HL-60 (cell line): ENCODE measurements around the gene PTPRN2.

Experiments
- CTCF ChIP-seq: IDR thresholded peaks from one replicate; pipeline ENCODE4 v1.5.1; 2011; ENCODE audit warnings: low read length, control low read depth, inconsistent platforms; ENCODE audit not compliant: insufficient read depth
- POLR2AphosphoS5 ChIP-seq: IDR thresholded peaks from 2 replicates; pipeline ENCODE4 v1.6.1; 2012; ENCODE audit warnings: low read depth
- REST ChIP-seq: IDR thresholded peaks from 2 replicates; pipeline ENCODE4 v1.6.1; 2012; ENCODE audit warnings: low read depth; ENCODE audit not compliant: insufficient replicate concordance

- TF ChIP-seq CTCF (no peak), REST (no peak), POLR2AphosphoS5 (no peak)
Observed at GRCh38 chr7:158430308-158431034, 157.2 kb downstream of the PTPRN2 start.
